Measurements from ENCODE around the gene ATP2B2.

GRCh38 chr3:10547841-10548783, 42.7 kb upstream of the ATP2B2 start:
- TF ChIP-seq CTCF (IDR thresholded peaks at IDR 0.05): no peak
- TF ChIP-seq POLR2A (IDR thresholded peaks at IDR 0.05): no peak

All from uterus (tissue), 2 donors.